Neuronal stem cell (in vitro differentiated cells): ENCODE data around the gene SAPCD2.

Experiments used
- DNase-seq: peaks from one replicate; pipeline ENCODE4 v3.0.0-alpha.2; 2013; ENCODE audit warnings: low spot score
- H2AFZ ChIP-seq: one replicate; pipeline ENCODE4 v1.6.1; 2013; ENCODE audit warnings: mild to moderate bottlenecking, low read length, inconsistent platforms
- H2AK5ac ChIP-seq: 2 replicates; pipeline ENCODE4 v1.6.1; 2013; ENCODE audit warnings: low read depth, mild to moderate bottlenecking, inconsistent platforms, low read length, moderate library complexity, mixed read lengths
- H2BK120ac ChIP-seq: 2 replicates; pipeline ENCODE4 v1.6.1; 2013; ENCODE audit warnings: low read depth, mild to moderate bottlenecking, inconsistent platforms, low read length, moderate library complexity, mixed read lengths
- H2BK12ac ChIP-seq: one replicate; pipeline ENCODE4 v1.6.1; 2013; ENCODE audit warnings: low read length, inconsistent platforms
- H2BK15ac ChIP-seq: 2 replicates; pipeline ENCODE4 v1.6.1; 2013; ENCODE audit warnings: mild to moderate bottlenecking, low read length, inconsistent platforms, mixed read lengths
- H2BK5ac ChIP-seq: one replicate; pipeline ENCODE4 v1.6.1; 2013; ENCODE audit warnings: inconsistent platforms, mild to moderate bottlenecking, low read length, moderate library complexity
- H3K14ac ChIP-seq: one replicate; pipeline ENCODE4 v1.6.1; 2013; ENCODE audit warnings: low read length, inconsistent platforms
- H3K18ac ChIP-seq: 2 replicates; pipeline ENCODE4 v1.6.1; 2013; ENCODE audit warnings: low read length, inconsistent platforms
- H3K23ac ChIP-seq: 2 replicates; pipeline ENCODE4 v1.6.1; 2013; ENCODE audit warnings: low read depth, mild to moderate bottlenecking, mixed read lengths, low read length, inconsistent platforms; ENCODE audit not compliant: poor library complexity
- H3K27ac ChIP-seq: replicated peaks from 3 replicates; pipeline ENCODE4 v1.5.1; 2013; ENCODE audit warnings: low read length, inconsistent platforms
- H3K27me3 ChIP-seq, 3 experiments: 2 replicates each; pipeline ENCODE4 v1.6.1; 2013; ENCODE audit warnings: low read length in 3 of 3, mild to moderate bottlenecking in 2 of 3, inconsistent platforms in 1 of 3, low read depth in 1 of 3, mixed read lengths in 1 of 3, moderate library complexity in 1 of 3; ENCODE audit not compliant: control insufficient read depth in 3 of 3, insufficient read depth in 3 of 3
- H3K36me3 ChIP-seq, 2 donors: replicated peaks in 1 of 2; 2 replicates each; pipeline ENCODE4 v1.6.1; 2013; ENCODE audit warnings: low read length in 2 of 2; ENCODE audit not compliant: control insufficient read depth in 2 of 2, insufficient read depth in 2 of 2
- H3K4ac ChIP-seq: 2 replicates; pipeline ENCODE4 v1.6.1; 2013; ENCODE audit warnings: inconsistent platforms, mild to moderate bottlenecking, low read length, moderate library complexity
- H3K4me1 ChIP-seq, 2 donors: 1 replicate in 1 of 2; 2 replicates in 1 of 2; pipeline ENCODE4 v1.6.1; 2013; ENCODE audit warnings: low read length in 2 of 2, low read depth in 1 of 2; ENCODE audit not compliant: control insufficient read depth in 2 of 2, insufficient read depth in 1 of 2
- H3K4me2 ChIP-seq: one replicate; pipeline ENCODE4 v1.6.1; 2013; ENCODE audit warnings: mild to moderate bottlenecking, low read length, inconsistent platforms; ENCODE audit not compliant: insufficient read depth, poor library complexity, severe bottlenecking
- H3K4me3 ChIP-seq, 2 donors: 2 replicates each; pipeline ENCODE4 v1.5.1; 2013; ENCODE audit warnings: low read length in 2 of 2, mild to moderate bottlenecking in 2 of 2, inconsistent platforms in 1 of 2, moderate library complexity in 1 of 2
- H3K79me1 ChIP-seq: one replicate; pipeline ENCODE4 v1.6.1; 2013; ENCODE audit warnings: low read depth, mild to moderate bottlenecking, inconsistent platforms, low read length, moderate library complexity
- H3K9ac ChIP-seq: one replicate; pipeline ENCODE4 v1.6.1; 2013; ENCODE audit warnings: mild to moderate bottlenecking, low read depth, low read length, inconsistent platforms; ENCODE audit not compliant: poor library complexity
- H3K9me3 ChIP-seq, 2 donors: replicated peaks in 1 of 2; 2 replicates each; pipeline versions ENCODE3 to v1.6.1; 2013; ENCODE audit warnings: low read length in 2 of 2, mild to moderate bottlenecking in 2 of 2, inconsistent platforms in 1 of 2, low read depth in 1 of 2, mixed read lengths in 1 of 2, moderate library complexity in 1 of 2; ENCODE audit not compliant: control insufficient read depth in 2 of 2, insufficient read depth in 1 of 2
- H4K8ac ChIP-seq: one replicate; pipeline ENCODE4 v1.6.1; 2013; ENCODE audit warnings: low read depth, mild to moderate bottlenecking, inconsistent platforms, low read length, moderate library complexity
- H4K91ac ChIP-seq: one replicate; pipeline ENCODE4 v1.6.1; 2013; ENCODE audit warnings: low read length, low read depth, mild to moderate bottlenecking, inconsistent platforms; ENCODE audit not compliant: poor library complexity
- WGBS, 2 donors: extraction: QIAGEN DNeasy Blood & Tissue Kit; methylation state at CpG; one replicate each; pipeline ENCODE4 v1.1.7; 2013; ENCODE audit warnings: missing lambda C conversion rate in 2 of 2, mixed read lengths in 1 of 2; ENCODE audit not compliant: insufficient read length in 2 of 2, insufficient replicate concordance in 1 of 2; ENCODE audit errors: extremely low coverage in 2 of 2; 5-methylcytosine and 5-hydroxymethylcytosine counted together

The SAPCD2 gene

GRCh38 chr9:137075275-137075775, 5.0 kb upstream of the SAPCD2 start:
- Histone ChIP-seq H2BK5ac (no peak overlapping the region), H4K8ac (no peak overlapping the region), H4K91ac (no peak overlapping the region), H3K18ac (no peak overlapping the region), H3K4me1 (peaks cover 11 to 15% of the 10 kb centered on the region in 2 donors), H2BK120ac (no peak overlapping the region), H2BK15ac (no peak overlapping the region), H3K4me3 (no peak overlapping the region), H3K9me3 (peaks cover 0 to 10% of the 10 kb centered on the region in 2 donors), H3K27me3 (peaks cover 29 to 63% (median 52%) of the 10 kb centered on the region in 3 experiments), H3K4me2 (no peak overlapping the region), H2BK12ac (no peak overlapping the region), H3K36me3 (no peaks in the 10 kb centered on the region), H3K4ac (no peak overlapping the region), H3K27ac (no peak overlapping the region), H3K23ac (no peak overlapping the region), H3K9ac (no peak overlapping the region), H2AFZ (no peak overlapping the region), H3K14ac (no peak overlapping the region), H3K79me1 (peaks cover 4% of the 10 kb centered on the region), H2AK5ac (no peak overlapping the region)
- no peak for DNase-seq
- WGBS, 2 donors: no CpG with 5 or more reads among the region's 12 CpGs

- H3K14ac ChIP-seq: no peak overlapping the region
- peak overlapping the region; percentile 93 for H2BK15ac ChIP-seq
- H3K4me2 ChIP-seq: no peak overlapping the region
- no peak overlapping the region for H2AFZ ChIP-seq
- H2BK12ac ChIP-seq: no peak overlapping the region
- peaks cover 4% of the 10 kb centered on the region for H3K79me1 ChIP-seq
- H4K8ac ChIP-seq: no peak overlapping the region
- H2AK5ac ChIP-seq: no peak overlapping the region
- H3K4ac ChIP-seq: no peak overlapping the region
- H3K27me3 ChIP-seq: peaks cover 27 to 58% (median 46%) of the 10 kb centered on the region in 3 experiments
- peaks cover 0 to 9% of the 10 kb centered on the region in 2 donors for H3K9me3 ChIP-seq
- H3K27ac ChIP-seq: no peak overlapping the region
- H2BK120ac ChIP-seq: no peak overlapping the region
- no peak overlapping the region for H4K91ac ChIP-seq
- peak overlapping the region; percentile 92 for H3K18ac ChIP-seq
- peak overlapping the region; percentile 44 for H3K9ac ChIP-seq
- H3K23ac ChIP-seq: no peak overlapping the region
- WGBS, 2 donors: no CpG with 5 or more reads among the region's 12 CpGs
- H3K36me3 ChIP-seq: no peaks in the 10 kb centered on the region
- H3K4me3 ChIP-seq: peak overlapping the region in 1 of 2 donors; percentile 21
- no peak overlapping the region for H2BK5ac ChIP-seq
- DNase-seq: no peak
- peaks cover 11 to 15% of the 10 kb centered on the region in 2 donors for H3K4me1 ChIP-seq
Observed at GRCh38 chr9:137074657-137075274, 4.4 kb upstream of the SAPCD2 start.

GRCh38 chr9:137073992-137074399, 3.6 kb upstream of the SAPCD2 start:
- H4K8ac ChIP-seq: no peak overlapping the region
- no peak overlapping the region for H3K4me2 ChIP-seq
- H2BK120ac ChIP-seq: no peak overlapping the region
- H3K18ac ChIP-seq: no peak overlapping the region
- H3K36me3 ChIP-seq: no peaks in the 10 kb centered on the region
- no peak overlapping the region for H3K4ac ChIP-seq
- H2AK5ac ChIP-seq: no peak overlapping the region
- H2BK12ac ChIP-seq: peak overlapping the region; percentile 1
- H3K9me3 ChIP-seq: peaks cover 0 to 3% of the 10 kb centered on the region in 2 donors
- H3K23ac ChIP-seq: peak overlapping the region; percentile 4
- no peak overlapping the region for H4K91ac ChIP-seq
- no peak overlapping the region for H2BK5ac ChIP-seq
- no peak for DNase-seq
- no peak overlapping the region for H3K27ac ChIP-seq
- no peak overlapping the region for H3K14ac ChIP-seq
- peaks cover 13 to 16% of the 10 kb centered on the region in 2 donors for H3K4me1 ChIP-seq
- peak overlapping the region; percentile 24 for H3K9ac ChIP-seq
- peaks cover 9% of the 10 kb centered on the region for H3K79me1 ChIP-seq
- no peak overlapping the region for H2AFZ ChIP-seq
- peaks cover 23 to 50% (median 46%) of the 10 kb centered on the region in 3 experiments for H3K27me3 ChIP-seq
- H3K4me3 ChIP-seq: no peak overlapping the region
- H2BK15ac ChIP-seq: no peak overlapping the region
- no CpG with 5 or more reads among the region's 8 CpGs for WGBS, 2 donors

- Histone ChIP-seq H3K4me3 (peak overlapping the region in 1 of 2 donors; percentile 75), H2AFZ (peak overlapping the region; percentile 94), H3K9ac (peak overlapping the region; percentile 32), H2BK120ac (peak overlapping the region; percentile 35), H3K18ac (peak overlapping the region; percentile 95), H3K4me1 (peaks cover 15% of the 10 kb centered on the region in 2 donors), H3K4me2 (no peak overlapping the region), H4K8ac (peak overlapping the region; percentile 76), H3K27me3 (peaks cover 3 to 24% (median 22%) of the 10 kb centered on the region in 3 experiments), H3K9me3 (peaks cover 0 to 2% of the 10 kb centered on the region in 2 donors), H3K23ac (peak overlapping the region; percentile 34), H2BK5ac (peak overlapping the region; percentile 90), H3K36me3 (peaks cover 0 to 4% of the 10 kb centered on the region in 2 donors), H3K27ac (peak overlapping the region; percentile 19), H2BK12ac (peak overlapping the region; percentile 82), H3K79me1 (peaks cover 9% of the 10 kb centered on the region), H3K4ac (no peak overlapping the region), H3K14ac (peak overlapping the region; percentile 1), H4K91ac (peak overlapping the region; percentile 11), H2BK15ac (peak overlapping the region; percentile 98), H2AK5ac (peak overlapping the region; percentile 88)
- DNase-seq: no peak
- WGBS, 2 donors: no CpG with 5 or more reads among the region's 2 CpGs
Observed at GRCh38 chr9:137071282-137071681, 925 bp upstream of the SAPCD2 start.
